K562 (cell line): ENCODE data around the gene PMIS2. TPM values are rescaled to one million over a fixed set of nuclear protein-coding genes. Genes with fewer than 3 reads are reported as not detected.

Experiments used
- ATAC-seq: fragments of 200-7000 bp; cut with Tn5 transposase; 3 replicates; pipeline ENCODE4 v1.9.1; 2020; ENCODE audit warnings: moderate library complexity
- BruUV-seq: library from RNA; stranded (reverse); fragments of 400-500 nt; replicated peaks from 2 replicates; lab custom pipeline; 2021; lab: Mats Ljungman, UMichigan
- CTCF ChIA-PET: fragments of 300-600 bp; formaldehyde crosslinking; extraction: SDS; loops from one replicate; lab custom pipeline; 2021; ENCODE audit warnings: low intra/inter-chr PET ratio; lab: Yijun Ruan, JAX
- POLR2A ChIA-PET: fragments of 300-600, 350-650 bp; sonication (Branson Sonifier 250); formaldehyde crosslinking; extraction: SDS; loops from one replicate; lab custom pipeline; 2021; ENCODE audit warnings: antibody characterized with exemption, inconsistent platforms; lab: Yijun Ruan, JAX
- DNase-seq, 4 experiments: peaks; one replicate each; pipeline versions ENCODE4 v3.0.0 to v3.0.0-alpha.2; 2011 to 2018; ENCODE audit warnings: low spot score in 3 of 4, mixed read lengths in 3 of 4; ENCODE audit errors: extremely low read depth in 1 of 4
- FAIRE-seq: peaks from 2 replicates; lab custom pipeline; 2011; peaks lifted over from hg19 to GRCh38; lab: Jason Lieb, UNC
- H2AFZ ChIP-seq: 2 replicates; pipeline ENCODE4 v1.6.0; 2011; ENCODE audit warnings: low read depth, low read length, control low read depth, inconsistent platforms
- H3K27ac ChIP-seq: fragments of 200-600 bp; 3 replicates; pipeline ENCODE4 v1.8.0; 2011; ENCODE audit warnings: low read depth, mild to moderate bottlenecking, control low read depth, inconsistent platforms, low read length, moderate library complexity, mixed read lengths; ENCODE audit errors: extremely low read depth
- H3K27me3 ChIP-seq, 2 experiments: fragments of 300-600 bp in 1 of 2; 2 replicates in 1 of 2; 3 replicates in 1 of 2; pipeline versions ENCODE4 v1.6.0 to v1.8.0; 2011; ENCODE audit warnings: inconsistent platforms in 2 of 2, low read length in 2 of 2, mild to moderate bottlenecking in 1 of 2, mixed read lengths in 1 of 2, moderate library complexity in 1 of 2; ENCODE audit not compliant: control insufficient read depth in 2 of 2, insufficient read depth in 2 of 2
- H3K36me3 ChIP-seq: fragments of 300-600 bp; 3 replicates; pipeline ENCODE4 v1.8.0; 2011; ENCODE audit warnings: mild to moderate bottlenecking, low read length, inconsistent platforms; ENCODE audit not compliant: control insufficient read depth, insufficient read depth
- H3K4me1 ChIP-seq, 2 experiments: fragments of 200-600 bp in 1 of 2; replicated peaks in 1 of 2; 2 replicates in 1 of 2; 3 replicates in 1 of 2; pipeline versions ENCODE4 v1.5.1 to v1.8.0; 2011; ENCODE audit warnings: inconsistent platforms in 2 of 2, low read length in 2 of 2, mild to moderate bottlenecking in 1 of 2, mixed read lengths in 1 of 2, moderate library complexity in 1 of 2; ENCODE audit not compliant: control insufficient read depth in 2 of 2, insufficient read depth in 2 of 2
- H3K4me2 ChIP-seq: 2 replicates; pipeline ENCODE4 v1.6.1; 2011; ENCODE audit warnings: low read length, control low read depth, inconsistent platforms, mixed read lengths; ENCODE audit not compliant: insufficient read depth
- H3K4me3 ChIP-seq: fragments of 200-600 bp; sonication (generic), shearing (Covaris generic); 2 replicates; pipeline ENCODE4 v1.5.1; 2016; ENCODE audit warnings: control low read depth, inconsistent platforms
- H3K79me2 ChIP-seq: fragments of 200-600 bp; 3 replicates; pipeline ENCODE4 v1.8.0; 2011; ENCODE audit warnings: low read length, inconsistent platforms; ENCODE audit not compliant: control insufficient read depth, insufficient read depth
- H3K9ac ChIP-seq, 2 experiments: 2 replicates each; pipeline versions ENCODE4 v1.6.0 to v1.6.1; 2011; ENCODE audit warnings: low read depth in 2 of 2, low read length in 2 of 2, control low read depth in 1 of 2, inconsistent platforms in 1 of 2, mild to moderate bottlenecking in 1 of 2, mixed read lengths in 1 of 2; ENCODE audit not compliant: insufficient read depth in 1 of 2
- H3K9me1 ChIP-seq: one replicate; pipeline ENCODE4 v1.6.0; 2011; ENCODE audit warnings: inconsistent platforms, mild to moderate bottlenecking, low read length, moderate library complexity; ENCODE audit not compliant: control insufficient read depth, insufficient read depth
- H3K9me3 ChIP-seq: replicated peaks from 2 replicates; pipeline ENCODE4 v1.5.1; 2011; ENCODE audit warnings: low read depth, low read length, inconsistent platforms; ENCODE audit not compliant: control insufficient read depth, insufficient read depth
- H4K20me1 ChIP-seq: replicated peaks from 2 replicates; pipeline ENCODE4 v1.6.1; 2011; ENCODE audit warnings: low read length, inconsistent platforms, mixed read lengths; ENCODE audit not compliant: control insufficient read depth, insufficient read depth
- ASH1L ChIP-seq: fragments of 450-650 bp; IDR thresholded peaks from 2 replicates; pipeline ENCODE4 v1.6.1; 2018; ENCODE audit warnings: borderline replicate concordance, mild to moderate bottlenecking, low read depth; ENCODE audit not compliant: partially characterized antibody
- BCOR ChIP-seq: fragments of 450-650 bp; IDR thresholded peaks from 2 replicates; pipeline ENCODE4 v1.6.1; 2016
- BHLHE40 ChIP-seq: IDR thresholded peaks from 2 replicates; pipeline ENCODE4 v1.6.1; 2011; ENCODE audit warnings: low read length, improper control_type of control experiment
- CREB1 ChIP-seq, 2 experiments: sonication (generic) in 1 of 2; formaldehyde crosslinking in 1 of 2; IDR thresholded peaks; 2 replicates each; pipeline versions ENCODE4 v1.6.1 to v1.8.0; 2012 to 2022; ENCODE audit warnings: inconsistent platforms in 1 of 2, mild to moderate bottlenecking in 1 of 2, missing genetic modification reagents in 1 of 2, moderate library complexity in 1 of 2
- CSDE1 ChIP-seq, 2 experiments: fragments of 450-650 bp; IDR thresholded peaks; 2 replicates each; pipeline ENCODE4 v1.6.1; 2016; ENCODE audit warnings: mild to moderate bottlenecking in 1 of 2
- ESRRA ChIP-seq: fragments of 450-650 bp; IDR thresholded peaks from 2 replicates; pipeline ENCODE4 v1.6.1; 2014; ENCODE audit warnings: low read depth, mild to moderate bottlenecking, moderate library complexity, borderline replicate concordance
- FOS ChIP-seq: IDR thresholded peaks from 3 replicates; pipeline ENCODE4 v1.6.1; 2011; ENCODE audit not compliant: insufficient read length; ENCODE audit errors: extremely low read depth
- HNRNPUL1 ChIP-seq: fragments of 200-400 bp; formaldehyde crosslinking; IDR thresholded peaks from 2 replicates; pipeline ENCODE4 v1.6.1; 2017; ENCODE audit warnings: low read length
- JUND ChIP-seq, 2 experiments: IDR thresholded peaks; 2 replicates in 1 of 2; 3 replicates in 1 of 2; pipeline ENCODE4 v1.6.1; 2011; ENCODE audit warnings: borderline replicate concordance in 2 of 2, low read depth in 2 of 2, low read length in 2 of 2, improper control_type of control experiment in 1 of 2, missing biosample characterization in 1 of 2, missing genetic modification characterization in 1 of 2, missing genetic modification reagents in 1 of 2
- LCOR ChIP-seq: sonication (generic); formaldehyde crosslinking; IDR thresholded peaks from 2 replicates; pipeline ENCODE4 v1.8.0; 2022; ENCODE audit warnings: mild to moderate bottlenecking, missing genetic modification reagents
- MXI1 ChIP-seq: IDR thresholded peaks from 2 replicates; pipeline ENCODE4 v1.6.1; 2011; ENCODE audit warnings: low read depth, mild to moderate bottlenecking, improper control_type of control experiment, low read length
- RBM25 ChIP-seq: fragments of 200-400 bp; formaldehyde crosslinking; IDR thresholded peaks from 2 replicates; pipeline ENCODE4 v1.6.1; 2018; ENCODE audit warnings: low read length, low read depth, moderate library complexity; ENCODE audit not compliant: severe bottlenecking
- RCOR1 ChIP-seq, 2 experiments: IDR thresholded peaks; 2 replicates each; pipeline ENCODE4 v1.6.1; 2012; ENCODE audit warnings: low read depth in 2 of 2, low read length in 2 of 2, borderline replicate concordance in 1 of 2, improper control_type of control experiment in 1 of 2
- ZFP36 ChIP-seq: fragments of 150-350 bp; IDR thresholded peaks from 2 replicates; pipeline ENCODE4 v1.6.1; 2018; ENCODE audit warnings: low read length, low read depth; ENCODE audit not compliant: partially characterized antibody
- ZNF121 ChIP-seq: sonication (generic); formaldehyde crosslinking; conservative IDR thresholded peaks from 2 replicates; pipeline ENCODE4 v1.8.0; 2022; ENCODE audit warnings: missing genetic modification reagents
- ZNF253 ChIP-seq: fragments of 250-450 bp; sonication (Bioruptor Pico); conservative IDR thresholded peaks from 2 replicates; pipeline ENCODE4 v1.6.1; 2021; ENCODE audit warnings: mild to moderate bottlenecking
- ZNF3 ChIP-seq: fragments of 250-450 bp; sonication (Bioruptor Pico); IDR thresholded peaks from 2 replicates; pipeline ENCODE4 v1.5.0; 2021; ENCODE audit warnings: mild to moderate bottlenecking, moderate library complexity
- ZNF41 ChIP-seq: fragments of 250-450 bp; sonication (Bioruptor Pico); conservative IDR thresholded peaks from 2 replicates; pipeline ENCODE4 v1.4.0; 2020; ENCODE audit warnings: mild to moderate bottlenecking
- ZSCAN29 ChIP-seq: fragments of 450-650 bp; IDR thresholded peaks from 2 replicates; pipeline ENCODE4 v1.6.1; 2017
- WGBS: fragments of 100-300 bp; shearing (Covaris generic); methylation state at CpG from one replicate; pipeline ENCODE4 v1.1.6; 2016; ENCODE audit warnings: low coverage, mixed read lengths; ENCODE audit not compliant: insufficient coverage; ENCODE audit errors: missing lambda C conversion rate; 5-methylcytosine and 5-hydroxymethylcytosine counted together
- in situ Hi-C: fragments of 300-500 bp; cut with MboI; formaldehyde crosslinking; loops from 4 replicates; pipeline ENCODE4 v1.15.0; 2018; ENCODE audit warnings: inconsistent platforms, mixed read lengths
- intact Hi-C: fragments of 100-400 bp; cut with micrococcal nuclease; formaldehyde crosslinking; loops from 2 replicates; pipeline ENCODE4 v1.14.2; 2022
- polyA plus RNA-seq, 8 experiments: library from polyadenylated mRNA; depleted of rRNA in 4 of 8; stranded (reverse) in 5 of 8; unstranded in 3 of 8; fragments of >200 nt; fragmentation: Nextera tagmentation in 2 of 8; fragmentation: Illumina TruSeq in 1 of 8; extraction: Ambion mirVana in 2 of 8; extraction: Trizol in 1 of 8; gene quantifications; 2 replicates each; pipeline versions ENCODE4 v1.2.1 to v1.2.3, GENCODE V29; 2011 to 2014; ENCODE audit warnings: inconsistent platforms in 1 of 8, missing spikeins in 1 of 8
- total RNA-seq, 7 experiments: library from RNA; depleted of rRNA in 6 of 7; stranded (reverse); fragments of >200 nt in 6 of 7; fragmentation: Illumina TruSeq in 2 of 7; extraction: Trizol in 2 of 7; gene quantifications; 2 replicates each; pipeline versions ENCODE4 v1.2.1 to v1.2.3, GENCODE V29; 2011 to 2021; ENCODE audit warnings: low replicate concordance in 1 of 7
- TF ChIP-seq, protein P1 (sequence below): sonication (generic); formaldehyde crosslinking; IDR thresholded peaks from 2 replicates; pipeline ENCODE4 v1.9.0; 2022; ENCODE audit warnings: mild to moderate bottlenecking, missing genetic modification reagents
- TF ChIP-seq, protein P2 (sequence below): fragments of 450-650 bp; IDR thresholded peaks from 2 replicates; pipeline ENCODE4 v1.6.1; 2017; ENCODE audit warnings: mild to moderate bottlenecking, moderate library complexity

The PMIS2 gene
- total and polyA plus RNA-seq, 9 of the 15 experiments (the other 6 are each of a cell fraction or from before 2014, with no cell fraction given): not detected

DNA sequence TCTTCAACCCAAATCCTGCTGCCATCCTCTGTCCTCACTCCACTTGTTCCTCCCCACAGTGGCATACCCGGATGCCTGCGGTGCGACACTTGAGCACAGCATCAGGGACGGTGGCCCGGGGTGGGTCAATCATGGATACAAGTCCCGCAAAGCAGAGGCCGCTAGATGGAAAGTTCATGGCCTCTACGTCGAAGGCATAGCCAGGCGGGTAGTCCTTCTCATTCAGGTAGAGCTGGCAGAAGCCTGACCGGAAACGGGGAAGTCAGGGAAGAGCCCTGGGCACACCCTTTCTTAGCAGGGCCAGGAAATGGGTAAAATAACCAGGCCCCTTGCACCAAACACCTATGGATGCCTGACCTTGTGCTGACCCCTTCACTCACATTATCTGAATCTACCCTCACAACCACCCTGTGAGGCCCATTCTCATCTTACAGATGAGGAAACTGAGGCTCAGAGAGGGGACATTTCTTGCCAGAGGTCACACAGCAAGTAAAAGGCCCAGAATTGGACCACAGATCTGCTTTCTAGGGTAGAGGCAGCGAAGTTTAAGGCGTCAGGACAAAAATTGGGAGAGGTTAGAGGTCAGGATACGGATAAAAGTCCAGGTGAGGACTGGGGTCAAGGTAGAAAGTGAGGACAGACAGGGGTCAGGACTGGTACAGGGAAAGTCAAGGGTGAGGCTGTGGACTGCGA lies 29.0 kb upstream of the PMIS2 start:
- H3K4me1 ChIP-seq: peaks cover 4 to 46% of the 10 kb centered on the region in 2 experiments; a peak in 3 of 5 replicates
- no peak overlapping the region for H3K27ac ChIP-seq
- peaks cover 3% of the 10 kb centered on the region for H3K9me1 ChIP-seq
- WGBS: 84% methylated on average over 16 of the region's 16 CpGs
- peaks cover 7% of the 10 kb centered on the region; the same call in 1 of the 2 replicates for H4K20me1 ChIP-seq
- H3K9ac ChIP-seq: peak overlapping the region in 1 of 2 experiments; percentile 80; a peak in 3 of 4 replicates
- FAIRE-seq (no peak), DNase-seq (no peak), ATAC-seq (no peak)
- no peak overlapping the region for H3K4me3 ChIP-seq
- H3K27me3 ChIP-seq: peaks cover 23 to 44% of the 10 kb centered on the region in 2 experiments; a peak in 4 of 5 replicates
- BruUV-seq: no TSS peak
- in situ Hi-C loops (no loop called here), intact Hi-C loops (loop anchor here (5.0 kb wide), 3 partner anchors 35 to 375 kb away; partner anchors contain the start of gene ETV2)
- peak overlapping the region; percentile 91 for H3K4me2 ChIP-seq
- H3K9me3 ChIP-seq: no peaks in the 10 kb centered on the region; the same call in 1 of the 2 replicates
- CTCF ChIA-PET: interaction anchor here (0.7 kb wide), 1 partner anchor 140 kb away, joined by 3 read pairs; no protein-coding TSS in a partner anchor
- H3K36me3 ChIP-seq: no peaks in the 10 kb centered on the region
- H2AFZ ChIP-seq: peak overlapping the region; percentile 85
- POLR2A ChIA-PET: interaction anchor here (0.5 to 1.0 kb wide), 3 partner anchors 77 to 370 kb away, joined by 3 read pairs; no protein-coding TSS in a partner anchor
- H3K79me2 ChIP-seq: no peaks in the 10 kb centered on the region
- TF ChIP-seq, protein P1, sequence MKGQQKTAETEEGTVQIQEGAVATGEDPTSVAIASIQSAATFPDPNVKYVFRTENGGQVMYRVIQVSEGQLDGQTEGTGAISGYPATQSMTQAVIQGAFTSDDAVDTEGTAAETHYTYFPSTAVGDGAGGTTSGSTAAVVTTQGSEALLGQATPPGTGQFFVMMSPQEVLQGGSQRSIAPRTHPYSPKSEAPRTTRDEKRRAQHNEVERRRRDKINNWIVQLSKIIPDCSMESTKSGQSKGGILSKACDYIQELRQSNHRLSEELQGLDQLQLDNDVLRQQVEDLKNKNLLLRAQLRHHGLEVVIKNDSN (CRISPR knock-in tag): no peak
- TF ChIP-seq HNRNPUL1 (no peak), FOS (no peak), MXI1 (no peak), ZNF3 (CRISPR knock-in tag) (no peak), LCOR (CRISPR knock-in tag) (no peak), ZFP36 (peak; percentile 48), BCOR (peak; percentile 69; the same call in 1 of the 2 replicates), ZNF41 (CRISPR knock-in tag) (no peak), ZSCAN29 (no peak), RBM25 (peak; percentile 40), RCOR1 (IDR thresholded peaks at IDR 0.05; ENCODE audit: borderline replicate concordance in 1 of 2, low read depth in 2 of 2, low read length in 2 of 2) (no peak), CREB1 (IDR thresholded peaks at IDR 0.05) (no peak), CREB1 (CRISPR knock-in tag; IDR thresholded peaks at IDR 0.05) (no peak), ZNF121 (CRISPR knock-in tag) (peak; percentile 71), ZNF253 (no peak), JUND (IDR thresholded peaks at IDR 0.05; ENCODE audit: borderline replicate concordance, low read depth, low read length) (no peak), JUND (tag; IDR thresholded peaks at IDR 0.05; ENCODE audit: borderline replicate concordance, low read depth, low read length) (no peak), ESRRA (peak; percentile 34; the same call in 1 of the 2 replicates), ASH1L (no peak), BHLHE40 (no peak), CSDE1 (IDR thresholded peaks at IDR 0.05) (no peak)
- TF ChIP-seq, protein P2, sequence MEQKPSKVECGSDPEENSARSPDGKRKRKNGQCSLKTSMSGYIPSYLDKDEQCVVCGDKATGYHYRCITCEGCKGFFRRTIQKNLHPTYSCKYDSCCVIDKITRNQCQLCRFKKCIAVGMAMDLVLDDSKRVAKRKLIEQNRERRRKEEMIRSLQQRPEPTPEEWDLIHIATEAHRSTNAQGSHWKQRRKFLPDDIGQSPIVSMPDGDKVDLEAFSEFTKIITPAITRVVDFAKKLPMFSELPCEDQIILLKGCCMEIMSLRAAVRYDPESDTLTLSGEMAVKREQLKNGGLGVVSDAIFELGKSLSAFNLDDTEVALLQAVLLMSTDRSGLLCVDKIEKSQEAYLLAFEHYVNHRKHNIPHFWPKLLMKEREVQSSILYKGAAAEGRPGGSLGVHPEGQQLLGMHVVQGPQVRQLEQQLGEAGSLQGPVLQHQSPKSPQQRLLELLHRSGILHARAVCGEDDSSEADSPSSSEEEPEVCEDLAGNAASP: no peak
